Keratinocyte (primary cell): ENCODE data around the gene ZNF423. TPM values are rescaled to one million over a fixed set of nuclear protein-coding genes. Genes with fewer than 3 reads are reported as not detected.

Source experiments
- DNase-seq: peaks from one replicate; pipeline ENCODE4 v3.0.0-alpha.2; 2011; ENCODE audit warnings: low read depth, missing footprints, low spot score
- FAIRE-seq: peaks from 2 replicates; lab custom pipeline; 2011; peaks lifted over from hg19 to GRCh38; lab: Jason Lieb, UNC
- H2AFZ ChIP-seq: 2 replicates; pipeline ENCODE4 v1.6.0; 2012; ENCODE audit warnings: low read length, control low read depth, inconsistent platforms; ENCODE audit not compliant: control insufficient read depth
- H3K27ac ChIP-seq: 2 replicates; pipeline ENCODE4 v1.5.1; 2011; ENCODE audit warnings: low read length; ENCODE audit not compliant: control insufficient read depth, insufficient read depth
- H3K27me3 ChIP-seq: 3 replicates; pipeline ENCODE4 v1.6.0; 2011; ENCODE audit warnings: low read length; ENCODE audit not compliant: control insufficient read depth, insufficient read depth; ENCODE audit errors: extremely low read depth
- H3K36me3 ChIP-seq, 2 experiments: 2 replicates in 1 of 2; 3 replicates in 1 of 2; pipeline ENCODE4 v1.5.1; 2011; ENCODE audit warnings: low read length in 2 of 2, mild to moderate bottlenecking in 1 of 2; ENCODE audit not compliant: control insufficient read depth in 2 of 2, insufficient read depth in 2 of 2; ENCODE audit errors: extremely low read depth in 1 of 2
- H3K4me1 ChIP-seq: 3 replicates; pipeline ENCODE4 v1.5.1; 2011; ENCODE audit warnings: low read length; ENCODE audit not compliant: control insufficient read depth, insufficient read depth; ENCODE audit errors: extremely low read depth
- H3K4me2 ChIP-seq: 3 replicates; pipeline ENCODE4 v1.6.0; 2011; ENCODE audit warnings: low read depth, low read length; ENCODE audit not compliant: control insufficient read depth, insufficient read depth; ENCODE audit errors: extremely low read depth
- H3K4me3 ChIP-seq, 3 experiments: fragments of 200-600 bp in 1 of 3; sonication (generic) in 1 of 3; 2 replicates in 2 of 3; 3 replicates in 1 of 3; pipeline ENCODE4 v1.5.1; 2011 to 2016; ENCODE audit warnings: low read length in 3 of 3, mild to moderate bottlenecking in 3 of 3, control low read depth in 2 of 3, inconsistent platforms in 1 of 3, low read depth in 1 of 3, mixed read lengths in 1 of 3, mixed run types in 1 of 3, moderate library complexity in 1 of 3; ENCODE audit not compliant: control insufficient read depth in 2 of 3, insufficient read depth in 2 of 3; ENCODE audit errors: extremely low read depth in 1 of 3
- H3K79me2 ChIP-seq: 2 replicates; pipeline ENCODE4 v1.6.0; 2012; ENCODE audit warnings: low read length; ENCODE audit not compliant: control insufficient read depth, insufficient read depth
- H3K9ac ChIP-seq: 3 replicates; pipeline ENCODE4 v1.6.0; 2011; ENCODE audit warnings: low read length; ENCODE audit not compliant: control insufficient read depth, insufficient read depth; ENCODE audit errors: extremely low read depth
- H3K9me1 ChIP-seq: 3 replicates; pipeline ENCODE4 v1.6.0; 2011; ENCODE audit warnings: low read length; ENCODE audit not compliant: control insufficient read depth, insufficient read depth; ENCODE audit errors: extremely low read depth
- H3K9me3 ChIP-seq: 2 replicates; pipeline ENCODE4 v1.5.1; 2012; ENCODE audit warnings: low read depth, low read length; ENCODE audit not compliant: control insufficient read depth
- H4K20me1 ChIP-seq: 3 replicates; pipeline ENCODE4 v1.6.0; 2011; ENCODE audit warnings: low read length; ENCODE audit not compliant: control insufficient read depth, insufficient read depth; ENCODE audit errors: extremely low read depth
- CTCF ChIP-seq, 3 experiments: IDR thresholded peaks in 1 of 3; conservative IDR thresholded peaks in 1 of 3; optimal IDR thresholded peaks in 1 of 3; 2 replicates in 2 of 3; 3 replicates in 1 of 3; pipeline versions ENCODE3 to v1.5.1; 2011; ENCODE audit warnings: low read length in 3 of 3, mild to moderate bottlenecking in 3 of 3, moderate library complexity in 2 of 3, control low read depth in 1 of 3, inconsistent platforms in 1 of 3; ENCODE audit not compliant: insufficient read depth in 2 of 3; ENCODE audit errors: extremely low read depth in 1 of 3
- EZH2 ChIP-seq: IDR thresholded peaks from one replicate; pipeline ENCODE4 v1.6.1; 2012; ENCODE audit warnings: inconsistent platforms, mild to moderate bottlenecking, low read length, moderate library complexity
- dilution Hi-C: fragments of 300-500 bp; cut with MboI; formaldehyde crosslinking; loops from one replicate; pipeline ENCODE4 v1.7.0; 2020; ENCODE audit warnings: low sequenced_read_pairs; ENCODE audit not compliant: extremely low pct_ligation_motif_present
- polyA plus RNA-seq, 5 experiments: library from polyadenylated mRNA; depleted of rRNA in 3 of 5; stranded (reverse) in 3 of 5; stranded (forward) in 1 of 5; unstranded in 1 of 5; fragments of >200 nt; gene quantifications; 1 replicate in 1 of 5; 2 replicates in 3 of 5; 3 replicates in 1 of 5; pipeline versions ENCODE4 v1.2.1 to v1.2.3, GENCODE V29; 2011 to 2012; ENCODE audit warnings: missing spikeins in 2 of 5, low read depth in 1 of 5, low replicate concordance in 1 of 5

The ZNF423 gene
- polyA plus RNA-seq, 1 donor (not counting 4 experiments of a cell fraction or from before 2014, with no cell fraction given): 0.05 TPM

- dilution Hi-C loops: no loop called here
These were observed 402.9 kb downstream of the ZNF423 start for GRCh38 chr16:49453021-49453420.

GRCh38 chr16:49452578-49452977, 403.3 kb downstream of the ZNF423 start:
- no peak for FAIRE-seq
- no peaks in the 10 kb centered on the region for H3K9me1 ChIP-seq
- no peak overlapping the region for H3K27ac ChIP-seq
- no peak overlapping the region for H3K4me2 ChIP-seq
- no peaks in the 10 kb centered on the region for H3K4me1 ChIP-seq
- H3K79me2 ChIP-seq: no peaks in the 10 kb centered on the region
- H2AFZ ChIP-seq: no peak overlapping the region
- no peak overlapping the region for H3K4me3 ChIP-seq
- H3K9ac ChIP-seq: no peak overlapping the region
- DNase-seq: no peak
- TF ChIP-seq EZH2 (no peak), CTCF (optimal IDR thresholded peaks at IDR 0.05 in 1 of 3, IDR thresholded peaks at IDR 0.05 in 1 of 3, conservative IDR thresholded peaks at IDR 0.05 in 1 of 3; ENCODE audit: extremely low read depth in 1 of 3, insufficient read depth in 2 of 3, low read length in 3 of 3) (no peak)
- dilution Hi-C loops: no loop called here
- H3K36me3 ChIP-seq: no peaks in the 10 kb centered on the region
- H3K9me3 ChIP-seq: no peaks in the 10 kb centered on the region
- H3K27me3 ChIP-seq: no peaks in the 10 kb centered on the region
- no peaks in the 10 kb centered on the region for H4K20me1 ChIP-seq

More at GRCh38 chr16:49453021-49453420, 402.9 kb downstream of the ZNF423 start:
- TF ChIP-seq EZH2 (no peak), CTCF (optimal IDR thresholded peaks at IDR 0.05 in 1 of 3, IDR thresholded peaks at IDR 0.05 in 1 of 3, conservative IDR thresholded peaks at IDR 0.05 in 1 of 3; ENCODE audit: extremely low read depth in 1 of 3, insufficient read depth in 2 of 3, low read length in 3 of 3) (no peak)
- Histone ChIP-seq H3K4me3 (no peak overlapping the region), H3K27ac (no peak overlapping the region), H3K9me3 (no peaks in the 10 kb centered on the region), H4K20me1 (no peaks in the 10 kb centered on the region), H3K4me1 (no peaks in the 10 kb centered on the region), H3K4me2 (no peak overlapping the region), H3K27me3 (no peaks in the 10 kb centered on the region), H3K9me1 (no peaks in the 10 kb centered on the region), H3K79me2 (no peaks in the 10 kb centered on the region), H3K36me3 (no peaks in the 10 kb centered on the region), H3K9ac (no peak overlapping the region), H2AFZ (no peak overlapping the region)
- DNase-seq (no peak), FAIRE-seq (no peak)
